K562 (cell line): ENCODE data around the gene SH3YL1.

Experiments used
- BHLHE40 ChIP-seq: IDR thresholded peaks from 2 replicates; pipeline ENCODE4 v1.6.1; 2011; ENCODE audit warnings: low read length, improper control_type of control experiment
- CAMTA2 ChIP-seq: fragments of 250-450 bp; sonication (Bioruptor Pico); conservative IDR thresholded peaks from 2 replicates; pipeline ENCODE4 v1.5.1; 2022
- ERF ChIP-seq: fragments of 450-650 bp; formaldehyde crosslinking; IDR thresholded peaks from 2 replicates; pipeline ENCODE4 v1.4.0; 2020; ENCODE audit warnings: mild to moderate bottlenecking, mixed read lengths
- JUN ChIP-seq, 2 experiments: sonication (generic) in 1 of 2; formaldehyde crosslinking in 1 of 2; IDR thresholded peaks; 2 replicates each; pipeline versions ENCODE4 v1.6.1 to v1.8.0; 2012 to 2022; ENCODE audit warnings: borderline replicate concordance in 2 of 2, mild to moderate bottlenecking in 2 of 2, improper control_type of control experiment in 1 of 2, low read depth in 1 of 2, low read length in 1 of 2, missing genetic modification reagents in 1 of 2
- MAFK ChIP-seq: IDR thresholded peaks from 2 replicates; pipeline ENCODE4 v1.6.1; 2011; ENCODE audit warnings: low read length, improper control_type of control experiment
- SMC3 ChIP-seq: conservative IDR thresholded peaks from 2 replicates; pipeline ENCODE4 v1.6.1; 2011; ENCODE audit warnings: low read depth, low read length, improper control_type of control experiment; ENCODE audit not compliant: insufficient read depth
- ZEB2 ChIP-seq: fragments of 450-650 bp; IDR thresholded peaks from 2 replicates; pipeline ENCODE4 v1.6.1; 2016
- ZNF518B ChIP-seq: fragments of 250-450 bp; sonication (Bioruptor Pico); IDR thresholded peaks from 2 replicates; pipeline ENCODE4 v1.5.0; 2021; ENCODE audit warnings: mild to moderate bottlenecking, moderate library complexity
- ZNF766 ChIP-seq: fragments of 200-800 bp; sonication (Bioruptor generic); conservative IDR thresholded peaks from 2 replicates; pipeline ENCODE4 v1.6.1; 2016; ENCODE audit warnings: missing genetic modification characterization, missing compliant biosample characterization
- ZNF780A ChIP-seq: fragments of 250-450 bp; sonication (Bioruptor Pico); IDR thresholded peaks from 2 replicates; pipeline ENCODE4 v1.5.0; 2021; ENCODE audit warnings: mild to moderate bottlenecking
- TF ChIP-seq, protein P1 (sequence below): fragments of 250-450 bp; sonication (Bioruptor Pico); IDR thresholded peaks from 2 replicates; pipeline ENCODE4 v1.5.0; 2020; ENCODE audit warnings: mild to moderate bottlenecking, borderline replicate concordance

GRCh38 chr2:285531-285930 is 21.7 kb upstream of the SH3YL1 start:
- TF ChIP-seq SMC3 (no peak), BHLHE40 (no peak), ZEB2 (no peak), MAFK (no peak), ZNF766 (no peak), JUN (IDR thresholded peaks at IDR 0.05; ENCODE audit: borderline replicate concordance, low read depth, low read length) (no peak), JUN (CRISPR knock-in tag; IDR thresholded peaks at IDR 0.05; ENCODE audit: borderline replicate concordance) (no peak), ZNF780A (CRISPR knock-in tag) (no peak), ZNF518B (no peak), ERF (no peak), CAMTA2 (CRISPR knock-in tag) (no peak)
- TF ChIP-seq, protein P1, sequence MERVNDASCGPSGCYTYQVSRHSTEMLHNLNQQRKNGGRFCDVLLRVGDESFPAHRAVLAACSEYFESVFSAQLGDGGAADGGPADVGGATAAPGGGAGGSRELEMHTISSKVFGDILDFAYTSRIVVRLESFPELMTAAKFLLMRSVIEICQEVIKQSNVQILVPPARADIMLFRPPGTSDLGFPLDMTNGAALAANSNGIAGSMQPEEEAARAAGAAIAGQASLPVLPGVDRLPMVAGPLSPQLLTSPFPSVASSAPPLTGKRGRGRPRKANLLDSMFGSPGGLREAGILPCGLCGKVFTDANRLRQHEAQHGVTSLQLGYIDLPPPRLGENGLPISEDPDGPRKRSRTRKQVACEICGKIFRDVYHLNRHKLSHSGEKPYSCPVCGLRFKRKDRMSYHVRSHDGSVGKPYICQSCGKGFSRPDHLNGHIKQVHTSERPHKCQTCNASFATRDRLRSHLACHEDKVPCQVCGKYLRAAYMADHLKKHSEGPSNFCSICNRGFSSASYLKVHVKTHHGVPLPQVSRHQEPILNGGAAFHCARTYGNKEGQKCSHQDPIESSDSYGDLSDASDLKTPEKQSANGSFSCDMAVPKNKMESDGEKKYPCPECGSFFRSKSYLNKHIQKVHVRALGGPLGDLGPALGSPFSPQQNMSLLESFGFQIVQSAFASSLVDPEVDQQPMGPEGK (CRISPR knock-in tag): no peak
